ENCODE results near the gene CEP128.

GRCh38 chr14:80658733-80659132, 282.8 kb downstream of the CEP128 start:
- TF ChIP-seq POLR2AphosphoS5 (IDR thresholded peaks at IDR 0.05) = no peak
- no peak for TF ChIP-seq EP300 (IDR thresholded peaks at IDR 0.05)
- TF ChIP-seq CTCF (IDR thresholded peaks at IDR 0.05) = no peak
- TF ChIP-seq POLR2A (IDR thresholded peaks at IDR 0.05) = no peak

Data from gastroesophageal sphincter (tissue), 3 donors.